AG04450 (cell line): ENCODE data around the gene E2F3. TPM values are rescaled to one million over a fixed set of nuclear protein-coding genes. Genes with fewer than 3 reads are reported as not detected.

ENCODE experiments used
- CTCF ChIA-PET: fragments of 300-600, 350-600 bp; formaldehyde crosslinking; extraction: SDS; loops from one replicate; lab custom pipeline; 2022; ENCODE audit warnings: antibody characterized with exemption, inconsistent platforms; lab: Charles Lee
- POLR2A ChIA-PET: fragments of 350-600 bp; formaldehyde crosslinking; extraction: SDS; loops from one replicate; lab custom pipeline; 2021; ENCODE audit warnings: antibody characterized with exemption, inconsistent platforms; lab: Yijun Ruan, JAX
- DNase-seq: peaks from one replicate; pipeline ENCODE4 v3.0.0-alpha.2; 2011; ENCODE audit warnings: low read depth, low spot score
- H3K27ac ChIP-seq: one replicate; pipeline ENCODE4 v1.5.1; 2012; ENCODE audit warnings: low read depth, low read length, control low read depth
- H3K27me3 ChIP-seq: one replicate; pipeline ENCODE4 v1.6.0; 2012; ENCODE audit warnings: low read length; ENCODE audit not compliant: control insufficient read depth, insufficient read depth
- H3K4me3 ChIP-seq: 2 replicates; pipeline ENCODE4 v1.5.1; 2011; ENCODE audit warnings: mild to moderate bottlenecking, low read depth, low read length, control low read depth
- H3K9me3 ChIP-seq: 2 replicates; pipeline ENCODE4 v1.5.1; 2012; ENCODE audit warnings: low read length; ENCODE audit not compliant: control insufficient read depth, insufficient read depth
- polyA plus RNA-seq: library from polyadenylated mRNA; depleted of rRNA; stranded (reverse); fragments of >200 nt; gene quantifications from 2 replicates; pipeline ENCODE4 v1.2.3, GENCODE V29; 2011; rRNA removed
- small RNA-seq: library from RNA; depleted of rRNA; stranded (forward); fragments of <200 nt; gene quantifications from one replicate; pipeline ENCODE3, GENCODE V24; 2012; ENCODE audit warnings: low read depth; ENCODE audit not compliant: insufficient read length
- TF ChIP-seq, protein P1 (sequence below): IDR thresholded peaks from 2 replicates; pipeline ENCODE4 v1.5.1; 2011; ENCODE audit warnings: low read depth, low read length, control low read depth, inconsistent platforms

E2F3 gene
- polyA plus RNA-seq, 1 experiment: 10.7 TPM

DNA sequence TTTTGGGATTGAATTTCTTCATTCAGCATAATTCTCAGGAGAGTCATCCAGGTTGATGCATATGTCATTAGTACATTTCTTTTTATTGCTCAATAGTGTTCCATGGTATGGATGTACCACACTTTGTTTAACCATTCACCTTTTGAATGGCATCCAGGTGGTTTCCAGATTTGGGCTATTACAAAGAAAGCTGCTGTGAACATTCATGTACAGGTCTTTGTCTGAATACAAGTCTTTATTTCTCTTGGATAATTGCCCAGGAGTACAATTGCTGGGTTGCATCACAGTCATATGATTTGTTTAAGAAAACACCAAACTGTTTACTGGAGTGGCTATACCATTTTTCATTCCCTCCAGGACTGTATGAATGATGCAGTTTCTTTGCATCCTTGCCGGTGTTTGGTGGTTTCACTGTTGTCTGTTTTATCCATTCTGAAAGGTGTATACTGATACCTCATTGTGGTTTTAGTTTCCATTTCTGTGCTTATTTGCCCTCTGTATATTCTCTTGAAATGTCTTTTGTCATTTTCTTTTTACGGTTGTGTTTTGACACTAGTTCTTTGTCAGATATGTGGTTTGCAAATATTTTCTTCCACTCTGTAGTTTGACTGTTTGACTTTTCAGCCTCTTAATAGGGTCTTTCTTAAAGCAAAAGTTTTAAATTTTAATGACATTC lies 141.4 kb downstream of the E2F3 start:
- POLR2A ChIA-PET: no interaction called here
- CTCF ChIA-PET: no interaction called here
- Histone ChIP-seq H3K27ac (no peak overlapping the region), H3K27me3 (no peaks in the 10 kb centered on the region), H3K4me3 (no peak overlapping the region), H3K9me3 (no peaks in the 10 kb centered on the region)
- DNase-seq: peak; percentile 43
- TF ChIP-seq, protein P1, sequence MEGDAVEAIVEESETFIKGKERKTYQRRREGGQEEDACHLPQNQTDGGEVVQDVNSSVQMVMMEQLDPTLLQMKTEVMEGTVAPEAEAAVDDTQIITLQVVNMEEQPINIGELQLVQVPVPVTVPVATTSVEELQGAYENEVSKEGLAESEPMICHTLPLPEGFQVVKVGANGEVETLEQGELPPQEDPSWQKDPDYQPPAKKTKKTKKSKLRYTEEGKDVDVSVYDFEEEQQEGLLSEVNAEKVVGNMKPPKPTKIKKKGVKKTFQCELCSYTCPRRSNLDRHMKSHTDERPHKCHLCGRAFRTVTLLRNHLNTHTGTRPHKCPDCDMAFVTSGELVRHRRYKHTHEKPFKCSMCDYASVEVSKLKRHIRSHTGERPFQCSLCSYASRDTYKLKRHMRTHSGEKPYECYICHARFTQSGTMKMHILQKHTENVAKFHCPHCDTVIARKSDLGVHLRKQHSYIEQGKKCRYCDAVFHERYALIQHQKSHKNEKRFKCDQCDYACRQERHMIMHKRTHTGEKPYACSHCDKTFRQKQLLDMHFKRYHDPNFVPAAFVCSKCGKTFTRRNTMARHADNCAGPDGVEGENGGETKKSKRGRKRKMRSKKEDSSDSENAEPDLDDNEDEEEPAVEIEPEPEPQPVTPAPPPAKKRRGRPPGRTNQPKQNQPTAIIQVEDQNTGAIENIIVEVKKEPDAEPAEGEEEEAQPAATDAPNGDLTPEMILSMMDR: no peak

Small RNA genes lying within 50 kb of the gene (small RNA-seq; reads per million reads assigned to genes)
- gene RF00019: not detected
- gene RNU6-141P: not detected

Other genes with a start within 250 kb of the E2F3 start
- gene MBOAT1, start 189.4 kb upstream of the E2F3 start, polyA plus RNA-seq: 1.9 and 2.1 TPM in 2 replicates
- gene CDKAL1, start 132.6 kb downstream of the E2F3 start, polyA plus RNA-seq: 6.8 and 9.2 TPM in 2 replicates